ENCODE data around the gene MAPK8.

The MAPK8 gene

DNA sequence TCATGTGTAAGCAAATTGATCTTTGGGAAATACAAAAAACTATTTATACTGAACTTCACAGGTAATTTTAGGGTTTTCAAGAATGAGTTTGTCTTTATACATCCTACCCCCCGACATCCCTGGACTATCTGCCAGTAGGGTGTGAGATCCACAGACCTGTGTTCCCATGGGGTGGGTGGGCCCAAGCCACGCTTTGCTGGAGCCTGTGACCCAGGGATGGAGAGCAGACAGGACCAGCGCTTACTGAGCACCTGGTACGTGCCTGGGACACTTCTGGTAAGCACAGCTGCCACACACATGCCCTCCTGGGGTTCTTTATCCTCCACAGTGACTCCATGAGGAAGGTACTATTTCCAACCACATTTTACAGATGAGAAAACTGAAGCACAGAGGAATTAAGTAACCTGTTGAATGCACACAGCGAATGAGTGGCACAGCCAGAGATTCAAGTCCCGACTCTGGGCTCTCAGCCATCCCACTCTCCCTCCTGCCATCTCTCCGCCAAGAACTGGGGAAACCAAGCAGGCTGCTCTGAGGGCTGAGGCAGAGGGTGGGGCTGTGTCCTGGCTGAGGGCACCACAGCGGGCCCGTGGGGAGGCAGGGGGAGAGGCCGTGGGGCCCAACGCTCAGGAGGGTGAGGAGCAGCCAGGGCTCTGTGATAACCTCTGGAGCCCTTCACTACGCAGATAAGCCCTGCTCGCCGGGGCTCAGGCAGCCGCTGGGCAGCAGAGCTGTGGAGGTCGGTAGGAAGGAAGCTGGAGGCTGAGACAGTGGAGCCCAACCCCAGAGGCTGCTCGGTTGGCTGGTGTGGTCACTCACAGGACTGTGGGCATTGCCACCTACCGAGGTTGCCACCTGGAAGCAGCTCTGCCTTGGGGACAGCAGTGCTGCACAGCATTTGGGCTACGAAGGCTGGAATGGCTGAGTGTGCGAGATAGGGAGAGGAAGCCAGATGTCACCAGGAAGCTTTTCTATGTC lies 174.2 kb downstream of the MAPK8 start:
- DNase-seq = no peak

DNA sequence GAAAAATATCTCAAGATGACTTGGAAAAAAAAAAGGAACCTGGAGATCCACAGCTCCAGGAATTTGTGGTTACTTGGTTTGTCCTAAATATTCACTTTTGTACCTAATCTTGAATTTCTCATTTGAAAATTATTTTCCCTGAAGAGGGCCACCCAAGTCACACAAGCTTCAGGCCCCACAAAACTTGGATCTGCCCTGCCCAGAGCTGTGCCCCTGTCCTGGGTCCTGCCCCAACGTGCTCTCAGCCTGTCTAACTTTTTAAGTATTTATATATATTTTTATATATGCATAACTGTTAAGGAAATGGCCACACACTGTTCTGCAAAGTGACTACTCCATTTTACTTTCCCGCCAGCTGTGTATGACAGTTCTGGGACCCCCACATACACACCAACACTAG lies 174.9 kb downstream of the MAPK8 start:
- no peak for DNase-seq

DNA sequence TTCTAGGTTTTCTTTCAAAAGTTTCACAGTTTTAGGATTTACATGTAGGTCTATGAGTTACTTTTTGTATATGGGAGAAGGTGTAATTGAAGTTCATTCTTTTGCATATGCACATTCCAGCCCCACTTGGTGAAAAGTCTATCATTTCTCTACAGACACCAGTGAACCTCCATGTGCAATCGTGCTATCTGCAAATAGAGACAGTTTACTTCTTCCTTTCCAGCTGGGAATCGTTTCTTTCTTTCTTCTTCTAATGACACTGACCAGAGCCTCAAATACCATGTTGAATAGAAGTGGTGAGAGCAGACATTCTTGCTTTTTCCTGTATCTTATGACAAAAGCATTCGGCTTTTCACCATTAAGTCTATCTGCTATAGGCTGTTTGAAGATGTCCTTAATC lies 175.7 kb downstream of the MAPK8 start:
- DNase-seq = no peak

GRCh38 chr10:48484911-48485310 lies 178.4 kb downstream of the MAPK8 start:
- no peak for DNase-seq

- DNase-seq = no peak
These were observed 179.2 kb downstream of the MAPK8 start for GRCh38 chr10:48485711-48486110.

- no peak for DNase-seq
These were observed 180.8 kb downstream of the MAPK8 start for GRCh38 chr10:48487244-48487643.
